NCI-H1436 (cell line): ENCODE results near the gene ZNF322.

Experiments
- DNase-seq: peaks from one replicate; lab custom pipeline; 2025; lab: John Stamatoyannopoulos, UW

Gene ZNF322

GRCh38 chr6:26588965-26589364 lies 70.6 kb downstream of the ZNF322 start:
- DNase-seq, result no peak
